H1 (cell line): ENCODE measurements around the gene PLXNB3. TPM values are rescaled to one million over a fixed set of nuclear protein-coding genes. Genes with fewer than 3 reads are reported as not detected.

Source experiments
- CTCF ChIA-PET: fragments of 300-600 bp; sonication (Branson Sonifier 250); formaldehyde crosslinking; loops from one replicate; lab custom pipeline; 2021; ENCODE audit not compliant: partially characterized antibody; lab: Charles Lee
- POLR2A ChIA-PET: fragments of 300-600 bp; sonication (Branson Sonifier 250); formaldehyde crosslinking; loops from one replicate; lab custom pipeline; 2021; ENCODE audit warnings: inconsistent platforms; ENCODE audit not compliant: partially characterized antibody; lab: Charles Lee
- DNase-seq, 2 experiments: peaks; one replicate each; pipeline versions ENCODE4 v3.0.0 to v3.0.0-alpha.2; 2010 to 2022; ENCODE audit warnings: low spot score in 2 of 2, low read depth in 1 of 2, mixed read lengths in 1 of 2
- FAIRE-seq: peaks from 2 replicates; lab custom pipeline; 2011; peaks lifted over from hg19 to GRCh38; lab: Jason Lieb, UNC
- H2AFZ ChIP-seq: 2 replicates; pipeline ENCODE4 v1.8.1; 2012; ENCODE audit warnings: low read length, inconsistent platforms
- H2AK5ac ChIP-seq: 2 replicates; pipeline ENCODE4 v1.6.1; 2013; ENCODE audit warnings: low read depth, low read length
- H2BK120ac ChIP-seq: replicated peaks from 2 replicates; pipeline ENCODE3; 2013; ENCODE audit warnings: low read depth, low read length, inconsistent platforms
- H2BK12ac ChIP-seq: 2 replicates; pipeline ENCODE4 v1.6.1; 2013; ENCODE audit warnings: low read depth, low read length
- H2BK15ac ChIP-seq: 2 replicates; pipeline ENCODE4 v1.6.1; 2013; ENCODE audit warnings: low read length
- H2BK20ac ChIP-seq: 2 replicates; pipeline ENCODE4 v1.6.1; 2013; ENCODE audit warnings: low read length
- H2BK5ac ChIP-seq: 2 replicates; pipeline ENCODE4 v1.6.1; 2013; ENCODE audit warnings: low read depth, low read length
- H3K14ac ChIP-seq: 2 replicates; pipeline ENCODE4 v1.6.1; 2013; ENCODE audit warnings: inconsistent platforms; ENCODE audit not compliant: insufficient read length
- H3K18ac ChIP-seq: 2 replicates; pipeline ENCODE4 v1.6.1; 2013; ENCODE audit warnings: low read length; ENCODE audit errors: extremely low read depth
- H3K23ac ChIP-seq: 2 replicates; pipeline ENCODE4 v1.6.1; 2013; ENCODE audit warnings: inconsistent platforms; ENCODE audit not compliant: insufficient read length
- H3K23me2 ChIP-seq: 2 replicates; pipeline ENCODE4 v1.6.1; 2013; ENCODE audit warnings: low read depth, low read length
- H3K27ac ChIP-seq: 2 replicates; pipeline ENCODE4 v1.6.1; 2011; ENCODE audit warnings: low read depth, low read length, inconsistent platforms
- H3K27me3 ChIP-seq, 4 experiments: replicated peaks in 1 of 4; 1 replicate in 1 of 4; 2 replicates in 3 of 4; pipeline versions ENCODE4 v1.6.1 to v1.8.1; 2011 to 2013; ENCODE audit warnings: low read length in 3 of 4, mild to moderate bottlenecking in 3 of 4, inconsistent platforms in 2 of 4, mixed read lengths in 2 of 4, moderate library complexity in 1 of 4; ENCODE audit not compliant: control insufficient read depth in 3 of 4, insufficient read depth in 3 of 4; ENCODE audit errors: extremely low read depth in 1 of 4
- H3K36me3 ChIP-seq, 4 experiments: 2 replicates each; pipeline versions ENCODE4 v1.6.1 to v1.8.1; 2011 to 2013; ENCODE audit warnings: mild to moderate bottlenecking in 4 of 4, low read length in 3 of 4, moderate library complexity in 2 of 4, control low read depth in 1 of 4, inconsistent platforms in 1 of 4; ENCODE audit not compliant: insufficient read depth in 4 of 4, control insufficient read depth in 2 of 4
- H3K4ac ChIP-seq: replicated peaks from 2 replicates; pipeline ENCODE3; 2013; ENCODE audit warnings: low read length, low read depth, mixed read lengths, inconsistent platforms; ENCODE audit not compliant: insufficient read length
- H3K4me1 ChIP-seq, 4 experiments: replicated peaks in 1 of 4; 1 replicate in 1 of 4; 2 replicates in 3 of 4; pipeline versions ENCODE4 v1.6.1 to v1.8.1; 2011 to 2013; ENCODE audit warnings: low read length in 3 of 4, inconsistent platforms in 2 of 4, mixed read lengths in 1 of 4; ENCODE audit not compliant: insufficient read depth in 4 of 4, control insufficient read depth in 3 of 4
- H3K4me2 ChIP-seq, 2 experiments: 2 replicates each; pipeline versions ENCODE4 v1.6.1 to v1.8.1; 2011 to 2013; ENCODE audit warnings: low read depth in 2 of 2, low read length in 2 of 2, control low read depth in 1 of 2, inconsistent platforms in 1 of 2, mild to moderate bottlenecking in 1 of 2; ENCODE audit not compliant: insufficient read depth in 1 of 2
- H3K4me3 ChIP-seq, 4 experiments: fragments of 200-600, 300-600 bp in 1 of 4; sonication (generic), shearing (Covaris generic), sonication (Bioruptor Twin) in 1 of 4; 2 replicates each; pipeline versions ENCODE4 v1.5.1 to v1.8.1; 2011 to 2016; ENCODE audit warnings: low read length in 4 of 4, low read depth in 3 of 4, control low read depth in 2 of 4, inconsistent platforms in 2 of 4, mild to moderate bottlenecking in 2 of 4, mixed read lengths in 1 of 4, moderate library complexity in 1 of 4; ENCODE audit not compliant: insufficient read depth in 2 of 4; ENCODE audit errors: extremely low read depth in 1 of 4
- H3K56ac ChIP-seq: replicated peaks from 2 replicates; pipeline ENCODE3; 2013; ENCODE audit warnings: low read depth, mild to moderate bottlenecking, mixed read lengths, low read length, inconsistent platforms; ENCODE audit not compliant: insufficient read length
- H3K79me1 ChIP-seq: 2 replicates; pipeline ENCODE4 v1.6.1; 2013; ENCODE audit warnings: low read depth, low read length, control low read depth
- H3K79me2 ChIP-seq, 2 experiments: 2 replicates each; pipeline versions ENCODE4 v1.6.1 to v1.8.1; 2012 to 2013; ENCODE audit warnings: low read length in 2 of 2, mild to moderate bottlenecking in 2 of 2, inconsistent platforms in 1 of 2; ENCODE audit not compliant: insufficient read depth in 2 of 2, control insufficient read depth in 1 of 2
- H3K9ac ChIP-seq, 4 experiments: replicated peaks in 1 of 4; 1 replicate in 1 of 4; 2 replicates in 3 of 4; pipeline versions ENCODE4 v1.6.1 to v1.8.1; 2011 to 2013; ENCODE audit warnings: low read depth in 3 of 4, low read length in 3 of 4, control low read depth in 2 of 4, mild to moderate bottlenecking in 2 of 4, moderate library complexity in 2 of 4, inconsistent platforms in 1 of 4; ENCODE audit errors: extremely low read depth in 1 of 4
- H3K9me3 ChIP-seq, 2 experiments: 2 replicates each; pipeline versions ENCODE4 v1.6.1 to v1.8.1; 2012 to 2013; ENCODE audit warnings: mild to moderate bottlenecking in 2 of 2, moderate library complexity in 2 of 2, control low read depth in 1 of 2, inconsistent platforms in 1 of 2, low read depth in 1 of 2, low read length in 1 of 2, mixed read lengths in 1 of 2; ENCODE audit not compliant: insufficient read depth in 2 of 2
- H4K20me1 ChIP-seq, 2 experiments: replicated peaks in 1 of 2; 2 replicates each; pipeline versions ENCODE3 to v1.8.1; 2011 to 2013; ENCODE audit warnings: inconsistent platforms in 2 of 2, low read length in 2 of 2, mild to moderate bottlenecking in 1 of 2; ENCODE audit not compliant: insufficient read depth in 2 of 2, control insufficient read depth in 1 of 2
- H4K5ac ChIP-seq: 2 replicates; pipeline ENCODE4 v1.6.1; 2013; ENCODE audit warnings: low read length, low read depth, mixed read lengths, inconsistent platforms; ENCODE audit not compliant: insufficient read length
- H4K8ac ChIP-seq: 2 replicates; pipeline ENCODE4 v1.8.0; 2013; ENCODE audit warnings: mild to moderate bottlenecking, moderate library complexity, low read length, inconsistent platforms; ENCODE audit not compliant: insufficient read depth; ENCODE audit errors: extremely low read depth
- H4K91ac ChIP-seq: replicated peaks from 2 replicates; pipeline ENCODE3; 2013; ENCODE audit warnings: low read length, mixed read lengths, inconsistent platforms; ENCODE audit not compliant: insufficient read length
- CBX8 ChIP-seq: fragments of 300-800, 300-1000 bp; sonication (generic); IDR thresholded peaks from 2 replicates; pipeline ENCODE4 v1.7.1; 2016; ENCODE audit warnings: low read depth, low read length, borderline replicate concordance
- CEBPB ChIP-seq: IDR thresholded peaks from 2 replicates; pipeline ENCODE4 v1.6.1; 2012; ENCODE audit warnings: low read depth, low read length
- EGR1 ChIP-seq: IDR thresholded peaks from 2 replicates; pipeline ENCODE4 v1.6.1; 2011; ENCODE audit warnings: low read depth, low read length, borderline replicate concordance
- GABPA ChIP-seq: IDR thresholded peaks from 2 replicates; pipeline ENCODE4 v1.6.1; 2011; ENCODE audit warnings: mild to moderate bottlenecking, low read length, moderate library complexity, borderline replicate concordance; ENCODE audit not compliant: insufficient read depth
- RAD21 ChIP-seq, 2 experiments: IDR thresholded peaks in 1 of 2; conservative IDR thresholded peaks in 1 of 2; 2 replicates each; pipeline ENCODE4 v1.6.1; 2011; ENCODE audit warnings: low read depth in 2 of 2, low read length in 2 of 2, improper control_type of control experiment in 1 of 2, inconsistent platforms in 1 of 2, mild to moderate bottlenecking in 1 of 2, moderate library complexity in 1 of 2
- RFX5 ChIP-seq: IDR thresholded peaks from 2 replicates; pipeline ENCODE4 v1.6.1; 2011; ENCODE audit warnings: low read depth, low read length, improper control_type of control experiment, borderline replicate concordance
- TAF1 ChIP-seq: IDR thresholded peaks from 2 replicates; pipeline ENCODE4 v1.6.1; 2011; ENCODE audit warnings: mild to moderate bottlenecking, low read depth, low read length
- TCF12 ChIP-seq: IDR thresholded peaks from 2 replicates; pipeline ENCODE4 v1.6.1; 2011; ENCODE audit warnings: low read depth, mild to moderate bottlenecking, low read length
- YY1 ChIP-seq: IDR thresholded peaks from 2 replicates; pipeline ENCODE4 v1.6.1; 2011; ENCODE audit warnings: low read depth, mild to moderate bottlenecking, low read length
- WGBS, 2 experiments: shearing (Covaris generic) in 1 of 2; methylation state at CpG; one replicate each; pipeline versions ENCODE4 v1.1.6 to v1.1.7; 2013 to 2015; ENCODE audit warnings: low lambda C conversion rate in 2 of 2, mixed read lengths in 2 of 2, inconsistent platforms in 1 of 2, low coverage in 1 of 2, missing lambda C conversion rate in 1 of 2; ENCODE audit not compliant: insufficient replicate concordance in 2 of 2, insufficient coverage in 1 of 2, insufficient read length in 1 of 2; ENCODE audit errors: extremely low coverage in 1 of 2, missing lambda C conversion rate in 1 of 2; 5-methylcytosine and 5-hydroxymethylcytosine counted together
- polyA plus RNA-seq, 7 experiments: library from polyadenylated mRNA; depleted of rRNA in 3 of 7; stranded (reverse) in 5 of 7; unstranded in 2 of 7; fragments of >200 nt in 5 of 7; fragments of 200-250 nt in 2 of 7; gene quantifications; 1 replicate in 5 of 7; 2 replicates in 1 of 7; 4 replicates in 1 of 7; pipeline versions ENCODE4 v1.2.1 to v1.2.3, GENCODE V29; 2011 to 2013; ENCODE audit warnings: missing spikeins in 2 of 7, mixed read lengths in 2 of 7
- total RNA-seq: library from RNA; stranded (reverse); fragmentation: NEBNext Ultra II Directional; extraction: Animal tissue kit (Norgen Biotek cat#: 25700); gene quantifications from 2 replicates; pipeline ENCODE4 v1.2.1, GENCODE V29; 2021

Gene PLXNB3
- total and polyA plus RNA-seq, 2 of the 8 experiments (the other 6 are each of a cell fraction or from before 2014, with no cell fraction given): 1.2 to 2.7 TPM

- FAIRE-seq: no peak
- H3K23me2 ChIP-seq: no peaks in the 10 kb centered on the region
Observed at GRCh38 chrX:153786669-153787068, 22.6 kb downstream of the PLXNB3 start.

More at GRCh38 chrX:153786669-153787068, 22.6 kb downstream of the PLXNB3 start:
- no peak overlapping the region for H2BK20ac ChIP-seq
- WGBS, 2 experiments: 98% methylated on average over 11 of the region's 15 CpGs; no CpG with 5 or more reads in 1 of the 2 experiments
- no peak overlapping the region for H3K23ac ChIP-seq
- no peak overlapping the region for H3K14ac ChIP-seq
- POLR2A ChIA-PET: interaction anchor here (1.9 kb wide), 1 partner anchor 14 kb away, joined by 4 read pairs; no protein-coding TSS in a partner anchor
- no peaks in the 10 kb centered on the region; the same call in 1 of the 2 replicates for H3K79me1 ChIP-seq
- CTCF ChIA-PET: interaction anchor here (0.9 to 1.1 kb wide), 2 partner anchors 9 to 227 kb away, joined by 3 to 5 read pairs; no protein-coding TSS in a partner anchor
- no peak for TF ChIP-seq CEBPB
- TF ChIP-seq GABPA: no peak
- no peak for TF ChIP-seq EGR1
- TF ChIP-seq RAD21 (IDR thresholded peaks at IDR 0.05 in 1 of 2, conservative IDR thresholded peaks at IDR 0.05 in 1 of 2; ENCODE audit: low read depth in 2 of 2, low read length in 2 of 2): no peak
- TF ChIP-seq RFX5: no peak
- TF ChIP-seq TAF1: no peak
- TF ChIP-seq CBX8: no peak
- TF ChIP-seq YY1: no peak
- TF ChIP-seq TCF12: no peak
- H4K8ac ChIP-seq: no peak overlapping the region
- H2BK120ac ChIP-seq: no peak overlapping the region
- no peak overlapping the region for H4K91ac ChIP-seq
- no peak overlapping the region for H2BK5ac ChIP-seq
- no peak overlapping the region for H2AK5ac ChIP-seq
- no peak overlapping the region for H2BK15ac ChIP-seq
- no peak overlapping the region for H2BK12ac ChIP-seq
- H3K27ac ChIP-seq: no peak overlapping the region
- no peak overlapping the region for H2AFZ ChIP-seq
- no peak overlapping the region for H4K5ac ChIP-seq
- DNase-seq: no peak
- no peaks in the 10 kb centered on the region for H3K27me3 ChIP-seq
- H3K56ac ChIP-seq: no peak overlapping the region
- H3K4me3 ChIP-seq: no peak overlapping the region
- H4K20me1 ChIP-seq: peaks cover 0 to 2% of the 10 kb centered on the region in 2 experiments
- H3K9me3 ChIP-seq: no peaks in the 10 kb centered on the region
- H3K9ac ChIP-seq: no peak overlapping the region
- 0 out of 4 replicates have a peak, but pooled peaks cover 0 to 5% of the 10 kb centered on the region in 2 experiments for H3K79me2 ChIP-seq
- H3K4me1 ChIP-seq: no peaks in the 10 kb centered on the region
- H3K36me3 ChIP-seq: peaks cover 0 to 10% (median 0%) of the 10 kb centered on the region in 4 experiments; a peak in 2 of 8 replicates
- no peak overlapping the region for H3K18ac ChIP-seq
- H3K4me2 ChIP-seq: no peak overlapping the region
- H3K4ac ChIP-seq: no peak overlapping the region
